Caco-2 (cell line): ENCODE data around the gene ZNF335. TPM values are rescaled to one million over a fixed set of nuclear protein-coding genes. Genes with fewer than 3 reads are reported as not detected.
A peak's percentile ranks its signal among the peaks of the same experiment; 100 is the strongest.
"Not testable (repeated sequence)": the region's sequence is repeated elsewhere in the genome, so short reads cannot be mapped to it uniquely, and the experiment has no call there.

Experiments used
- BruUV-seq: library from RNA; stranded (reverse); fragments of 400-500 nt; replicated peaks from 2 replicates; lab custom pipeline; 2021; lab: Mats Ljungman, UMichigan
- CTCF ChIA-PET: fragments of 300-600 bp; sonication (Branson Sonifier 250); formaldehyde crosslinking; loops from one replicate; lab custom pipeline; 2022; ENCODE audit warnings: antibody characterized with exemption; lab: Charles Lee
- POLR2A ChIA-PET: fragments of 300-600 bp; sonication (Branson Sonifier 250); formaldehyde crosslinking; loops from one replicate; lab custom pipeline; 2022; ENCODE audit warnings: antibody characterized with exemption; lab: Charles Lee
- DNase-seq, 2 experiments: peaks; one replicate each; pipeline versions ENCODE4 v3.0.0 to v3.0.0-alpha.2; 2020 to 2022
- H3K27me3 ChIP-seq: replicated peaks from 2 replicates; pipeline ENCODE4 v1.6.0; 2011; ENCODE audit warnings: low read length; ENCODE audit not compliant: control insufficient read depth, insufficient read depth
- H3K36me3 ChIP-seq: 2 replicates; pipeline ENCODE4 v1.5.1; 2011; ENCODE audit warnings: low read length; ENCODE audit not compliant: control insufficient read depth, insufficient read depth
- H3K4me1 ChIP-seq: fragments of 250-450 bp; sonication (Bioruptor Pico); 2 replicates; pipeline ENCODE4 v1.5.1; 2020; ENCODE audit warnings: mild to moderate bottlenecking
- H3K4me3 ChIP-seq: 2 replicates; pipeline ENCODE4 v1.5.1; 2011; ENCODE audit warnings: low read depth, mild to moderate bottlenecking, control low read depth, low read length
- H3K9me3 ChIP-seq: fragments of 250-450 bp; sonication (Bioruptor Pico); 2 replicates; pipeline ENCODE4 v1.5.1; 2020; ENCODE audit warnings: mild to moderate bottlenecking, moderate library complexity
- H3K27ac Mint-ChIP-seq: one replicate; pipeline ENCODE4 v1.8.0; 2022; ENCODE audit warnings: mixed read lengths; ENCODE audit not compliant: unreplicated experiment
- H3K27me3 Mint-ChIP-seq: one replicate; pipeline ENCODE4 v1.8.0; 2022; ENCODE audit warnings: mixed read lengths; ENCODE audit not compliant: insufficient read depth, unreplicated experiment
- H3K36me3 Mint-ChIP-seq: one replicate; pipeline ENCODE4 v1.8.0; 2022; ENCODE audit warnings: mild to moderate bottlenecking, mixed read lengths; ENCODE audit not compliant: insufficient read depth, unreplicated experiment
- H3K4me1 Mint-ChIP-seq: one replicate; pipeline ENCODE4 v1.8.0; 2022; ENCODE audit warnings: low read depth, mixed read lengths; ENCODE audit not compliant: unreplicated experiment
- H3K4me3 Mint-ChIP-seq: one replicate; pipeline ENCODE4 v1.8.0; 2022; ENCODE audit warnings: mild to moderate bottlenecking, moderate library complexity, mixed read lengths; ENCODE audit not compliant: unreplicated experiment
- H3K9me3 Mint-ChIP-seq: one replicate; pipeline ENCODE4 v1.8.0; 2022; ENCODE audit warnings: mixed read lengths; ENCODE audit not compliant: unreplicated experiment
- intact Hi-C: fragments of 100-400 bp; cut with micrococcal nuclease; formaldehyde crosslinking; loops from one replicate; pipeline ENCODE4 v1.10.0; 2022; ENCODE audit not compliant: unreplicated experiment
- total RNA-seq: library from RNA; stranded (reverse); gene quantifications from 2 replicates; pipeline ENCODE4 v1.2.3, GENCODE V29; 2022
- TF ChIP-seq, protein P1 (sequence below), 2 experiments: fragments of 200-600 bp in 1 of 2; IDR thresholded peaks; 1 replicate in 1 of 2; 2 replicates in 1 of 2; pipeline versions ENCODE4 v1.5.1 to v1.8.0; 2011 to 2022; ENCODE audit warnings: antibody characterized with exemption in 1 of 2, control low read depth in 1 of 2, inconsistent platforms in 1 of 2, low read depth in 1 of 2, low read length in 1 of 2, mild to moderate bottlenecking in 1 of 2, moderate library complexity in 1 of 2; ENCODE audit not compliant: insufficient read depth in 1 of 2, severe bottlenecking in 1 of 2, unreplicated experiment in 1 of 2

The ZNF335 gene
- total RNA-seq, 1 experiment from 2014 or later = 35.1 TPM

DNA sequence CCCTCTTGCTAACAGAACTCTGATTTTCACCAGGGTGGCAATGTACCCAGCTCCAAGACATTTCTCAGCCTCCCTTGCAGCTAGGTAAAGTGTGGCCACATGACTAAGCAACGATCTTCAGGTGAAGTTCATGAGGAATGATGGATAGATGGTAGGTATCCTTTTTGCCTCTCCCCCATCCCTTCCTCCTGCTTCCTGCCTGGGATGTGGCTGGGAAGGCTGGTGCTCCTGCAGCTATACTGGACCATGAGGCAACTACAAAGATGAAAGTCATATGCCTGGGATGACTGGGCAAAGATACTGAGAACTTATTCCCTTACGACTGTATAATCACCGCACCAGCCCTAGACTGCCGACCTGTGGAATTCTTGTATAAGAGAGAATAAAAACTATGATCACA, 13.4 kb downstream of the ZNF335 start:
- no TSS peak for BruUV-seq
- Histone ChIP-seq H3K9me3 (no peaks in the 10 kb centered on the region), H3K4me1 (no peaks in the 10 kb centered on the region), H3K27me3 (no peaks in the 10 kb centered on the region), H3K4me3 (no peak overlapping the region), H3K36me3 (peaks cover 33% of the 10 kb centered on the region)
- ChIA-PET CTCF (interaction anchor here (1.0 to 1.7 kb wide), 3 partner anchors 12 to 133 kb away, joined by 3 to 13 read pairs (median 4); partner anchors contain the start of gene PCIF1), POLR2A (no interaction called here)
- no peaks in the 10 kb centered on the region for H3K4me1 Mint-ChIP-seq
- no peak overlapping the region for H3K4me3 Mint-ChIP-seq
- intact Hi-C loops = no loop called here
- peaks cover 91% of the 10 kb centered on the region for H3K36me3 Mint-ChIP-seq
- no peaks in the 10 kb centered on the region for H3K27me3 Mint-ChIP-seq
- DNase-seq = peak in 1 of 2 experiments; percentile 22
- no peak overlapping the region for H3K27ac Mint-ChIP-seq
- no peaks in the 10 kb centered on the region for H3K9me3 Mint-ChIP-seq
- TF ChIP-seq, protein P1, sequence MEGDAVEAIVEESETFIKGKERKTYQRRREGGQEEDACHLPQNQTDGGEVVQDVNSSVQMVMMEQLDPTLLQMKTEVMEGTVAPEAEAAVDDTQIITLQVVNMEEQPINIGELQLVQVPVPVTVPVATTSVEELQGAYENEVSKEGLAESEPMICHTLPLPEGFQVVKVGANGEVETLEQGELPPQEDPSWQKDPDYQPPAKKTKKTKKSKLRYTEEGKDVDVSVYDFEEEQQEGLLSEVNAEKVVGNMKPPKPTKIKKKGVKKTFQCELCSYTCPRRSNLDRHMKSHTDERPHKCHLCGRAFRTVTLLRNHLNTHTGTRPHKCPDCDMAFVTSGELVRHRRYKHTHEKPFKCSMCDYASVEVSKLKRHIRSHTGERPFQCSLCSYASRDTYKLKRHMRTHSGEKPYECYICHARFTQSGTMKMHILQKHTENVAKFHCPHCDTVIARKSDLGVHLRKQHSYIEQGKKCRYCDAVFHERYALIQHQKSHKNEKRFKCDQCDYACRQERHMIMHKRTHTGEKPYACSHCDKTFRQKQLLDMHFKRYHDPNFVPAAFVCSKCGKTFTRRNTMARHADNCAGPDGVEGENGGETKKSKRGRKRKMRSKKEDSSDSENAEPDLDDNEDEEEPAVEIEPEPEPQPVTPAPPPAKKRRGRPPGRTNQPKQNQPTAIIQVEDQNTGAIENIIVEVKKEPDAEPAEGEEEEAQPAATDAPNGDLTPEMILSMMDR (IDR thresholded peaks at IDR 0.05; ENCODE audit: insufficient read depth in 1 of 2, low read depth in 1 of 2, low read length in 1 of 2, severe bottlenecking in 1 of 2, unreplicated experiment in 1 of 2) = no peak

DNA sequence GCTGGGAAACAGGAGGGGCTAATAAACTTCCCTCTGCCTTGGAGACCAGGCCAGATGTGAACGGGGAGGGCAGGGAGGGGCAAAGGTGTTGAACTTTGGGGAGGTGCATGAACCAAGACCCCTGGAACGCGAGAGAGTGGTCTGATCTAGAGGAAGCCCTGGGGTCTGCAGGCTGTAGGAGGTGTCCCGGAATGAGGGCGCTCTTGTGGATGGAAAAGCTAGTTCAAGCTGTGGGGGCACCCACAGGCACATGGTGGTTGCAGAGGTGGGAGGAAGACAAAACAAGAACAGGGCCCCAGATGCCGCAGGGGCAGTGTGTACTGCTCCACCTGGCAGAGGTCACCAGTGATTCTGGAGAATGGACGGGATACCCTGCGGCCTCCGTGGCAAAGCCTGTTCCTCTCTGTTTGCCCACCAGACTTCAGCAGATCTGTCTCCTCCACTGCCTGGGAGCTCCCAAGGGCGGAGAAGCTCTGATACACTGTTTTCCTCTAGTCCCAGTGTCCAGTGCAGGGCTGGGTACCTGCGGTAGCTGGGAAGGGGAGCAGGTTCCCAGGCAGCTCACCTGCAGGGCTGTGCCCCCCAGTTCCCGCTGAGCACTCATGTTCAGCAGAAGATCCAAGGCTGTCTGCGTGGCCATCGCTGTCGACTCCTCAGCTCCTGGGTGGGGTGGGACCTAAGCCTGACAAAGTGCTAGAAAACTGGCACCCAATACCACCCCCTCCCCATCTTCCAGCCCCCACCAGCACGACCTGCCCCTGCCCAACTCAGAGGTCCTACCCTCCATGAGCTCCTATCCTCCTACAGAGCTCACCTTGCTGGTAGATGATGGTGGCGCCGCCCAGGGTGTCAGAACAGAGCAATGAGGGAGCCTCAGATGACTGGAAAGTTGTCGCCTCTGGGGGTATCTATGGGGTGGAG, 14.7 kb downstream of the ZNF335 start:
- peaks cover 88% of the 10 kb centered on the region for H3K36me3 Mint-ChIP-seq
- BruUV-seq = no TSS peak
- H3K4me3 Mint-ChIP-seq = no peak overlapping the region
- no peaks in the 10 kb centered on the region for H3K9me3 Mint-ChIP-seq
- no peak overlapping the region for H3K27ac Mint-ChIP-seq
- no peaks in the 10 kb centered on the region for H3K9me3 ChIP-seq
- TF ChIP-seq, protein P1 (IDR thresholded peaks at IDR 0.05; ENCODE audit: insufficient read depth in 1 of 2, low read depth in 1 of 2, low read length in 1 of 2, severe bottlenecking in 1 of 2, unreplicated experiment in 1 of 2) = no peak
- H3K4me1 Mint-ChIP-seq = no peaks in the 10 kb centered on the region
- H3K27me3 Mint-ChIP-seq = no peaks in the 10 kb centered on the region
- intact Hi-C loops = no loop called here
- ChIA-PET CTCF (interaction anchor here (1.4 to 1.7 kb wide), 2 partner anchors 13 to 68 kb away, joined by 3 to 13 read pairs; no protein-coding TSS in a partner anchor), POLR2A (interaction anchor here (0.7 to 0.8 kb wide), 2 partner anchors 10 to 22 kb away, joined by 4 to 5 read pairs; no protein-coding TSS in a partner anchor)
- no peak overlapping the region for H3K4me3 ChIP-seq
- H3K27me3 ChIP-seq = no peaks in the 10 kb centered on the region
- H3K4me1 ChIP-seq = no peaks in the 10 kb centered on the region
- peaks cover 32% of the 10 kb centered on the region for H3K36me3 ChIP-seq
- DNase-seq = peak in 1 of 2 experiments; percentile 43

DNA sequence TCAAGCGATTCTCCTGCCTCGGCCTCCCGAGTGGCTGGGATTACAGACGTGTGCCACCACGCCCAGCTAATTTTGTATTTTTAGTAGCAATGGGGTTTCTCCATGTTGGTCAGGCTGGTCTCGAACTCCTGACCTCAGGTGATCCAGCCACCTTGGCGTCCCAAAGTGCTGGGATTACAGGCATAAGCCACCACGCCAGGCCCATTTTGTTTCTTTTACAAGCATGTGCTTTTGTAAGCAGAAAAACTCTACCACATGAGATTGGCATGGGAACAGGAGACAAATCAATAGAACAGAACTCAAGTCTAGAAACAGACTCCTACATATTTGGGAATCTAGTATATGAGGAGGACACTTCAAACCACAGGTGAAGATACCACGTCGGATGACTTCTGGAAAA, 15.7 kb downstream of the ZNF335 start:
- H3K4me1 Mint-ChIP-seq, CTCF ChIA-PET, H3K9me3 Mint-ChIP-seq, intact Hi-C loops, H3K4me3 Mint-ChIP-seq, H3K27me3 Mint-ChIP-seq, POLR2A ChIA-PET, BruUV-seq, H3K4me3 ChIP-seq, H3K27me3 ChIP-seq, H3K4me1 ChIP-seq, H3K27ac Mint-ChIP-seq, H3K9me3 ChIP-seq: not testable (repeated sequence)
- peaks cover 33% of the 10 kb centered on the region for H3K36me3 ChIP-seq
- H3K36me3 Mint-ChIP-seq = peaks cover 88% of the 10 kb centered on the region
- peak in 1 of 2 experiments; percentile 20 for DNase-seq
